WERI-Rb-1 (cell line): ENCODE data around the gene FHOD3.

Experiments used
- DNase-seq: peaks from one replicate; pipeline ENCODE4 v3.0.0-alpha.2; 2020
- H3K27ac ChIP-seq: fragments of 250-450 bp; sonication (Bioruptor Pico); 2 replicates; pipeline ENCODE4 v1.5.1; 2020; ENCODE audit warnings: mild to moderate bottlenecking, moderate library complexity
- H3K27me3 ChIP-seq: fragments of 250-450 bp; sonication (Bioruptor Pico); 2 replicates; pipeline ENCODE4 v1.5.1; 2021; ENCODE audit warnings: mild to moderate bottlenecking, low read depth, moderate library complexity; ENCODE audit not compliant: insufficient read depth, severe bottlenecking
- H3K36me3 ChIP-seq: fragments of 250-450 bp; sonication (Bioruptor Pico); 2 replicates; pipeline ENCODE4 v1.5.1; 2020; ENCODE audit warnings: mild to moderate bottlenecking, moderate library complexity
- H3K4me3 ChIP-seq: 2 replicates; pipeline ENCODE4 v1.5.1; 2011; ENCODE audit warnings: low read depth, mild to moderate bottlenecking, control low read depth, low read length
- H3K9me3 ChIP-seq: fragments of 250-450 bp; sonication (Bioruptor Pico); 2 replicates; pipeline ENCODE4 v1.5.1; 2021; ENCODE audit warnings: mild to moderate bottlenecking, moderate library complexity; ENCODE audit not compliant: severe bottlenecking
- TF ChIP-seq, protein P1 (sequence below): IDR thresholded peaks from 2 replicates; pipeline ENCODE4 v1.5.1; 2011; ENCODE audit warnings: low read depth, mild to moderate bottlenecking, control low read depth, inconsistent platforms, low read length

The FHOD3 gene

DNA sequence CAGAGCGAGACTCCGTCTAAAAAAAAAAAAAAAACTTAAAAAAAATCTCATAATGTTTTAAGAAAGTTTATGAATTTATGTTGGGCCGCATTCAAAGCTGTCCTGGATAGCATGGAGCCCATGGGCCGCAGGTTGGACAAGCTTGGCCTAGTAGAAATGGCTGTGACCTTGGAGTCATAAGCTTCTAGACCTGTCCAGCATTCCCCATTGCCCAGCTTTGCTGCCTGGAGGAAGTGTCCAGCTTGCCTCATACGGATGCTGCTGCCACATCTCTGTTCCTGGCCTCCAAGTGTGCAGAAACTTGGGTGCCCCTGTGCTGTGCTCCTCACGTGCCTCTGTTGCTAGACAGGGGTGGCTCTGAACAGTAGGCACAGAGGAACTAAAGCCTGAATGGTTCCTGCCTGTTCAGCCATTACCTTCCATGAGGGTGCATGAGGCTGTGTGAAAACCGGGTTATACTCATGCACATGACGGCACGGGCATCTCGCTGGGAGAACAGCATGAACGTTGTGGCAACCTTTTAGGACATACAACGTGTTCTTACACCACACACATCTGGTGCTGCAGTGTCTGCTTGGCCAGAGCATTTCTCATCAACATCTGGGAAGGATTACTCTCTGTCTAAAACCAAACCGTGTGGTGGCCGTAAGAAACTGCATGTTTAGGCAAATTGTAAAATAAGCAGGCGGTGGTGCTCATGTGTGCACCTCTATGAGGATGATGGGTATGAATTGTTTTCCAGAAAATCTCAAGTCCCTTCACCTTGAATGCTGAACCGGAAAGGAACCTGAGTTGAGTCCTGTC is 38.2 kb downstream of the FHOD3 start:
- no peak for DNase-seq
- H3K4me3 ChIP-seq: no peak overlapping the region

DNA sequence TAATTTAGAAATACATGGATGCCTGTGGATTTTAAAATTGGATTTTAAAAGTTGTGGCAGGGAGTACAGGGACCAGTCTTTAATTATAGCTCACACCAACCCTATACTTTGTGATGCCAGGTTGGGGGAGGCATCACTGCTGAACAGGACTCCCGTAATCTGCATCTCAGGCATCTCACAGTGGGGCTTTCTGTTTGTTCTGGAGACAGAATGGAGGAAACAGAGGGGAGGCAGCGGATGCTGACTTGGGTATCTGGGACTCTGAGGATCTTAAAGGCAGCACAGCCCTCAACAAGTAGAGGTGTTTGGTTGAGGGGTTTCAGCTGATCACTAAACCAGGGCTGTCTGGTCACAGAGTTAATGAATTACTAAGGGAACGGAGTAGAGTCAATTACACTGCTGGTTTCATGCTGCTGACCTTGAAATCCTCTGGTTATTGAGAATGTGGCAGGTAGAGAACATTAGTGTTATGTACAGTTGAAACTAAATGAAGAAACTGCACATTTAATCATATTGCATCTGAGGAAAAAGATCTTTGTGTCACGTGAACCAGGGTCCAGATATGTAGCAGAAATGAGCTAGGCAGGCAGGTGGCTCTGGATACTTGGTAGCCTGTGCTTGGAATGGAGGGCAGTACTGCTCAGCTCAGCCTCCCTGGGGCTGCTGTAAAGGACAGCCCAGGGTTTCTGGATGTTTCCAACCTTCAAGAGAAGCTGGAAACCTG is 40.3 kb downstream of the FHOD3 start:
- H3K9me3 ChIP-seq: peaks cover 5% of the 10 kb centered on the region
- no peaks in the 10 kb centered on the region for H3K36me3 ChIP-seq
- TF ChIP-seq, protein P1, sequence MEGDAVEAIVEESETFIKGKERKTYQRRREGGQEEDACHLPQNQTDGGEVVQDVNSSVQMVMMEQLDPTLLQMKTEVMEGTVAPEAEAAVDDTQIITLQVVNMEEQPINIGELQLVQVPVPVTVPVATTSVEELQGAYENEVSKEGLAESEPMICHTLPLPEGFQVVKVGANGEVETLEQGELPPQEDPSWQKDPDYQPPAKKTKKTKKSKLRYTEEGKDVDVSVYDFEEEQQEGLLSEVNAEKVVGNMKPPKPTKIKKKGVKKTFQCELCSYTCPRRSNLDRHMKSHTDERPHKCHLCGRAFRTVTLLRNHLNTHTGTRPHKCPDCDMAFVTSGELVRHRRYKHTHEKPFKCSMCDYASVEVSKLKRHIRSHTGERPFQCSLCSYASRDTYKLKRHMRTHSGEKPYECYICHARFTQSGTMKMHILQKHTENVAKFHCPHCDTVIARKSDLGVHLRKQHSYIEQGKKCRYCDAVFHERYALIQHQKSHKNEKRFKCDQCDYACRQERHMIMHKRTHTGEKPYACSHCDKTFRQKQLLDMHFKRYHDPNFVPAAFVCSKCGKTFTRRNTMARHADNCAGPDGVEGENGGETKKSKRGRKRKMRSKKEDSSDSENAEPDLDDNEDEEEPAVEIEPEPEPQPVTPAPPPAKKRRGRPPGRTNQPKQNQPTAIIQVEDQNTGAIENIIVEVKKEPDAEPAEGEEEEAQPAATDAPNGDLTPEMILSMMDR: no peak
- DNase-seq: no peak
- no peak overlapping the region for H3K4me3 ChIP-seq
- no peak overlapping the region for H3K27ac ChIP-seq
- no peaks in the 10 kb centered on the region for H3K27me3 ChIP-seq

More for the DNA sequence above, 38.2 kb downstream of the FHOD3 start:
- Histone ChIP-seq H3K36me3 (no peaks in the 10 kb centered on the region), H3K27me3 (no peaks in the 10 kb centered on the region), H3K27ac (no peak overlapping the region), H3K9me3 (no peaks in the 10 kb centered on the region)
- TF ChIP-seq, protein P1: no peak

DNA sequence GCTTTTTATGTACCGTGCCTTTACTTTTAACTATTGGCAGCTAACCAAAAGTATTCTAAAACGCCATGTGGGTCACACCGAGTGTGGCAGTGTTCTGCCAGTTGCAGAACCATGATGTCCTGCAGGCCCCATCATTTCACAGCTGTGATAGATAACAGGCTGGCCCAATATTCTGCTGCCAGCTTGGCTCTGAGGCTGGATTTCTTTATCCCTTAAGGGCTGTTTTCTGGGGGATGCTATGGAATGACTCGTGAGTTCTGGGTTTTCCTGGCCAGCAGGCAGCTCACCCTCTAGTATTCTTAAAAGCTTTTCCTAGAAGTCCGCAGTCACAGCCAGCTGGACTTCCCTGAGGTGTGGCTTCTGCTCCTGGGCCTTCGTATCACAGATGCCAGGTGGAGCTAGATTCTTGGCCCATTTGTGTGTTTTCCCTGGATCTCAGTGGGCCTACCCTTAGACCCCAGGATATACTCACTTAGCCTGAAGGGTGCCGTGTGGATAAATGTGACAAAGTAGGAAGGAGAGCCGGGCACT is 41.0 kb downstream of the FHOD3 start:
- no peaks in the 10 kb centered on the region for H3K36me3 ChIP-seq
- H3K9me3 ChIP-seq: peaks cover 5% of the 10 kb centered on the region
- DNase-seq: no peak
- no peak overlapping the region for H3K4me3 ChIP-seq
- no peaks in the 10 kb centered on the region for H3K27me3 ChIP-seq
- H3K27ac ChIP-seq: no peak overlapping the region
- TF ChIP-seq, protein P1: no peak

- TF ChIP-seq, protein P1: no peak
- Histone ChIP-seq H3K27me3 (no peaks in the 10 kb centered on the region), H3K27ac (no peak overlapping the region), H3K9me3 (peaks cover 5% of the 10 kb centered on the region), H3K36me3 (no peaks in the 10 kb centered on the region), H3K4me3 (no peak overlapping the region)
- DNase-seq: no peak
These were observed 42.7 kb downstream of the FHOD3 start for GRCh38 chr18:36340246-36340645.

GRCh38 chr18:36341944-36342343 is 44.4 kb downstream of the FHOD3 start:
- TF ChIP-seq, protein P1: no peak
- no peak overlapping the region for H3K4me3 ChIP-seq
- no peak for DNase-seq
- no peaks in the 10 kb centered on the region for H3K36me3 ChIP-seq
- H3K27ac ChIP-seq: no peak overlapping the region
- H3K27me3 ChIP-seq: no peaks in the 10 kb centered on the region
- H3K9me3 ChIP-seq: peaks cover 5% of the 10 kb centered on the region
